Measurements from ENCODE around the gene GNB1.
A peak's percentile ranks its signal among the peaks of the same experiment; 100 is the strongest.
"Not testable (repeated sequence)": the region's sequence is repeated elsewhere in the genome, so short reads cannot be mapped to it uniquely, and the experiment has no call there.

Gene GNB1

DNA sequence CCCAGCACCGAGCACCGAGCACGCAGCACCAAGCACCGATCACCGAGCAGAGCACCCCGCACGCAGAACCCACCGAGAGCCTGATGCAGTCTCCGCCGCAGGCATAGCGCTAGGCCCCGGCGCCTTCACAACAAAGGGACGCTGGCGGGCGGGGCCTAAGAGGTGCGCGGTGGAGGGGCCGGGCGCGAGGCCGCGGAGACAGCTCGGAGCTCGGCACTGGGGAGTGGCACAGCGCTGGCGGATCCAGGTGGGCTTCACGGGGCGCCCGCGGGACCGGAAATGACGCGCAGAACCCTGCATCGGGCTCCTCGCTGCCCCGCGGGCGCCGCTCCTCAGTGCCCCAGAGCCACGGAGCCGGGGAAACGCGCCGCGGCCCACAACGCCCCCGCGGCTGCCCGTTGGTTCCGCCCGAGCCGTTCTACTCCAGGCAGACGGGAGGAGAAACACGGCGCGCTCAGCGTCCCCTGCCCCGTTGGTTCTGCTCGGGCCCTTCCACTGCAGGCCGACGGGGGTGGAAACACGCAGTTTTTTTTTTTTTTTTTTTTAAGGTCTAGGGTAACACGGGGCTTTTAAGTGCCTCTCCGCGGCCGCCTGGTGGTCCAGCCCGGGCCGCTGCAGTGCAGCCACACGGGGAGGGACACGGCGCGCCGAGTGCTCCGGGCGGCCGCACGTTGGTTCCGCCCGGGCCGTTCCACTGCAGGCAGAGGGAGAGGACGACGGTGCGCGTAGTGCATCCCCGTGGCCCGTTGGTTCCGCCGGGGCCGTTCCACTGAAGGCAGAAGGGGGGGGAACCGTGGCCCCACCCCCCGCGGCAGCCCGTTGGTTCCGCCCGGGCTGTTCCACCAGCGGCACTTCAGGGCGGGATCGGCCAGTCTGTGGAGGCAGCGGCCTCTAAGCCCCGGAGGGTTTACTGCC is 145.0 kb downstream of the GNB1 start:
- peak; percentile 87 to 94 (median 89) for DNase-seq (ENCODE audit: low read depth in 3 of 3)

DNA sequence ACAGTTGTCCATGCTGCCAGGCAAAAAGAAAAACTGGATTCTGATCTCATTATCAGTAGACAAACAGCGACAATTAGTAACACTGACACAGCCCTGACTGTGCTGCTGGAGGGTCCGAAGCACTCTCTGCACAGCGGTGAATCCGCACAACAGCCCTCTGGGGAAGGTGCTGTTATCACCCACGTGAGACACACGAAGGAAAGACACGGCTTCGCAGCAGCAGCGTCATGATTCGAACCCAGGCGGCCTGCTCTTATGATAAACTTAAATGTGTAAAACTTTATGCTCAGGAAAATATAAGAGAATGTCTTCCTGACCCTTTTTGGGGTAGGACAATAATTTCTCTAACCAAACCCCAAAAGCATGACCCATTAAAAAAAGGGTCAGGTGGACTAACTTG is 148.4 kb downstream of the GNB1 start:
- not testable (repeated sequence) for DNase-seq (ENCODE audit: low read depth in 3 of 3)

DNA sequence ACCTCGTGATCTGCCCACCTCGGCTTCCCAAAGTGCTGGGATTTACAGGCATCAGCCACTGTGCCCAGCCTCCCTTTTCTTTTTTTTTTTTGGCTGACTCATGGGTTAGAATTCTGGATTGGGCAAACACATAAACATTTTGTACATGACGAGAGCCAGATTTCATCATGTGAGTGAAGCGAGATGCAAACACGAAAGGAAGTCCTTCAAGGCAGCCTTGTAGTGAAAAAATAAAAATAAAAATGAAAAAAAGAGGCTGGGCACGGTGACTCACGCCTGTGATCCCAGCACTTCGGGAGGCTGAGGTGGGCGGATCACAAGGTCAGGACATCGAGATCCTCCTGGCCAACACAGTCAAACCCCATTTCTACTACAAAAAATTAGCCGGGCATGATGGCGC is 149.9 kb downstream of the GNB1 start:
- not testable (repeated sequence) for DNase-seq (ENCODE audit: low read depth in 3 of 3)

DNA sequence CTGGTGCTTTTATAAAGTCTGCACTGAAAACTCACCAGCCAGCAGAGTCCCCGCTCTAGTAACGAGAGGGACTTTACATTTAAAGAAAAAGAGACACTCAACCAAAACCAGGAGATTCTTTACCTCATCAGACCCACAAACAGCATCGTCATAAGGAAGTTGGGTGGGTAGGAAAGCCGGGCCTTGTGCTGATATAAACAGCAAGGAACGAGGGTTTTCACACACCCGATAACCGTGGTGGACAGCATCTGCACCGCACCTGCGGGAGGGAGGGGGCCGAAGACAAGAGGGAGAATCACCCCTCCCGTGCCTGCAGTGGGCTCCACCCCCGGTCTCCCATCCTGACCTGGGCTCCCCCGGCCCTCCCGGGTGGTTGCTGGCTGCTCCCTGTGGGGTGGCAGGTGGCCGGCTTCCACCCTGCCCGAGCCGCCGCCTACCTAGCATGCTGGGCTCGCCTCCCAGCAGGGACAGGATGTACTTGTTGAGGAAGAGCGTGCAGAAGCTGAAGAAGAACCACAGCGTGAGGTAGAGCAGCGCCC is 152.0 kb downstream of the GNB1 start:
- not testable (repeated sequence) for DNase-seq (ENCODE audit: low read depth in 3 of 3)

DNA sequence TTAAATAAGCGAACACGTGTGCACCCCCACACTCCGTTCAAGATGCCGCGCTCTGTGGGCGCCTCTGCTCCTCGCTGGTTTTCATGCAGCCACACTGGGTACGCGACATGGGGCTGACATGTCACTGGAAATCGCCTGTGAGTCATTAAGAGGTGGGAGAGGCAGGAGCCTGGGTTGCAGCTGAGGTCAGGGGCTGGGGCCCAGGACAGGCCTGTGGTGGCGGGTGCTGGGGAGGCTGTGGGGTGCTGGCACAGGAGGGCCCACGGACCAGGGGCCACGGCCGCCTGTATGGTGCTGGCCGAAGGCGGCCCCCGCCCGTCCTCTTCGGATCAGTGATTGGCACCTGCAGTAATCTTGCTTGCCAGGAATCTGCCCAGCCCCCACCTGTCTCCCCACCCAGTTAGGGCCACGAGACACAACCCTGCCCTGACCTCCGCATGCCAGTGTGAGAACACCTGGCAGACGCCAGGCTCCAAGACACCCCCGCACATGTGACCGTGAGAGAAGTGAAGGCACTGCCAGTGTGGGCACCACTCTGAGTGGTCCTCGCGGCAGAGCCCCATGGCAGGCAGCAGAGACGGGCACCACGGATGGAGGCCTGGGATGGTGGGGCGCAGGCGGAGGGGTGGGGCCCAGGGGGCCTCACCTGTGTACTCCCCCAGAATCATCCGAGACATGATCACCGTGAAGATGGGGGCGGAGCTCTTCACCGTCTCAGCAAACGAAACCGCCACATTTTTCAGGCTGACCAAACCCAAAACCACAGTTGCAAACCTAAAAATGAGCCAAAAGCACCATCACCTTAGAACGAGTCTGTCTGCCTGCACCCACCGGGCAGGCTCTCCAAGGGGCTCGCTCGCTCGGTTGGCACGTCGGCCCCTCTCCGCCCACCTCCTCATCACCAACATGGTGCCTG is 153.0 kb downstream of the GNB1 start:
- DNase-seq (ENCODE audit: low read depth in 3 of 3): not testable (repeated sequence)
